Suppressor macrophage treated with lipopolysaccharide for 4 hours (primary cell): ENCODE data around the gene RABAC1.
A peak's percentile ranks its signal among the peaks of the same experiment; 100 is the strongest.
"Not testable (repeated sequence)": the region's sequence is repeated elsewhere in the genome, so short reads cannot be mapped to it uniquely, and the experiment has no call there.

Experiments used
- DNase-seq: peaks from one replicate; pipeline ENCODE4 v3.0.0-alpha.2; 2020

RABAC1 gene

GRCh38 chr19:41959056-41960053 lies at the start of gene RABAC1:
Gene RABAC1, minus strand, starts transcription at chr19:41959321. Its CDS starts 29 bp downstream, at chr19:41959292.
- DNase-seq: peak; percentile 89

GRCh38 chr19:42006569-42006968 lies 47.4 kb upstream of the RABAC1 start:
- DNase-seq: no peak

GRCh38 chr19:42005504-42005903 lies 46.4 kb upstream of the RABAC1 start:
- no peak for DNase-seq

- no peak for DNase-seq
Observed at GRCh38 chr19:42003506-42004294, 44.6 kb upstream of the RABAC1 start.

GRCh38 chr19:41999878-42000208 lies 40.7 kb upstream of the RABAC1 start:
- no peak for DNase-seq

- DNase-seq: no peak
Observed at GRCh38 chr19:41999071-41999877, 40.2 kb upstream of the RABAC1 start.

- DNase-seq: peak; percentile 54
Observed at GRCh38 chr19:41998246-41999020, 39.3 kb upstream of the RABAC1 start.

- DNase-seq: no peak
Observed at GRCh38 chr19:41997851-41998229, 38.7 kb upstream of the RABAC1 start.

- peak; percentile 55 for DNase-seq
Observed at GRCh38 chr19:41997121-41997850, 38.2 kb upstream of the RABAC1 start.

- no peak for DNase-seq
Observed at GRCh38 chr19:41995959-41996797, 37.1 kb upstream of the RABAC1 start.

GRCh38 chr19:41994994-41995958 lies 36.2 kb upstream of the RABAC1 start:
- no peak for DNase-seq

GRCh38 chr19:41994521-41994971 lies 35.4 kb upstream of the RABAC1 start:
- DNase-seq: no peak

- DNase-seq: peak; percentile 46
Observed at GRCh38 chr19:41993612-41994483, 34.7 kb upstream of the RABAC1 start, which contains the start of gene ATP1A3. Gene ATP1A3, minus strand, starts transcription at chr19:41994230. Its CDS starts 154 bp downstream, at chr19:41994076.

GRCh38 chr19:41991925-41992569 lies 32.9 kb upstream of the RABAC1 start:
- DNase-seq: not testable (repeated sequence)

- DNase-seq: no peak
Observed at GRCh38 chr19:41991025-41991424, 31.9 kb upstream of the RABAC1 start.

- no peak for DNase-seq
Observed at GRCh38 chr19:41990615-41991014, 31.5 kb upstream of the RABAC1 start.

- no peak for DNase-seq
Observed at GRCh38 chr19:41990028-41990427, 30.9 kb upstream of the RABAC1 start.
